HL-60 (cell line): Measurements from ENCODE around the gene STAT5B.

Experiments used
- CTCF ChIP-seq: IDR thresholded peaks from one replicate; pipeline ENCODE4 v1.5.1; 2011; ENCODE audit warnings: low read length, control low read depth, inconsistent platforms; ENCODE audit not compliant: insufficient read depth
- GABPA ChIP-seq: IDR thresholded peaks from 2 replicates; pipeline ENCODE4 v1.6.1; 2012; ENCODE audit warnings: low read depth
- POLR2AphosphoS5 ChIP-seq: IDR thresholded peaks from 2 replicates; pipeline ENCODE4 v1.6.1; 2012; ENCODE audit warnings: low read depth
- REST ChIP-seq: IDR thresholded peaks from 2 replicates; pipeline ENCODE4 v1.6.1; 2012; ENCODE audit warnings: low read depth; ENCODE audit not compliant: insufficient replicate concordance
- SPI1 ChIP-seq: IDR thresholded peaks from 2 replicates; pipeline ENCODE4 v1.6.1; 2012; ENCODE audit warnings: low read depth, mild to moderate bottlenecking, borderline replicate concordance

DNA sequence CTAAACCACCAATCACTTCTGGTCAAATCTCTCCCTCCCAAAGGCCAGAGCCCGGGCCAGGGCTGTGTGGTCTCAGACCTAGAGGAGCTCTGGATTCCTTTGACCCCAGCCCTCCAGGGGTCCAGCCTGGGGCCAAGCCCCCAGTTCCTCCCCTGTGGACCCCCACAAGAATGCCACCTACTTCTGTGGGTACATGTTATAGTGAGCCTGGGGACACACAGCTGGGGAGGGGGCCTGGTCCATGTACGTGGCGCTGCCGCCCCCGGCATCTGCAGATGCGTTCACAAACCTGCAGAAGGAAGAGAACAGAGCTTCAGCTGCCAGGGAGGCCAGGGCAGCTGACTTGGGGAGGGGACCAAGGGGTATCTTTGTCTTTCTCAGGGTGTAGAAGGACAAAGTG, 74.0 kb downstream of the STAT5B start:
- TF ChIP-seq CTCF (no peak), REST (no peak), POLR2AphosphoS5 (no peak), GABPA (no peak), SPI1 (no peak)
